ENCODE measurements around the gene ZNF28.

- TF ChIP-seq MAX (CRISPR knock-in tag; IDR thresholded peaks at IDR 0.05) (no peak), ATF1 (CRISPR knock-in tag; IDR thresholded peaks at IDR 0.05) (no peak), STAT6 (CRISPR knock-in tag; conservative IDR thresholded peaks at IDR 0.05; ENCODE audit: low read depth) (no peak), CREB1 (CRISPR knock-in tag; IDR thresholded peaks at IDR 0.05) (no peak), CTCF (IDR thresholded peaks at IDR 0.05) (no peak), IRF2 (CRISPR knock-in tag; IDR thresholded peaks at IDR 0.05; ENCODE audit: borderline replicate concordance, low read depth) (no peak), GRHL2 (CRISPR knock-in tag; IDR thresholded peaks at IDR 0.05; ENCODE audit: insufficient replicate concordance, severe bottlenecking) (no peak), MLX (CRISPR knock-in tag; IDR thresholded peaks at IDR 0.05) (no peak), GABPB1 (CRISPR knock-in tag; IDR thresholded peaks at IDR 0.05) (no peak), ELF4 (CRISPR knock-in tag; IDR thresholded peaks at IDR 0.05; ENCODE audit: low read depth) (no peak)
Measured at GRCh38 chr19:52785506-52785905, 35.9 kb downstream of the ZNF28 start.
